ENCODE measurements around the gene ERC2. TPM values are rescaled to one million over a fixed set of nuclear protein-coding genes. Genes with fewer than 3 reads are reported as not detected.

ERC2 gene
- polyA plus RNA-seq, 3 donors: not detected

DNA sequence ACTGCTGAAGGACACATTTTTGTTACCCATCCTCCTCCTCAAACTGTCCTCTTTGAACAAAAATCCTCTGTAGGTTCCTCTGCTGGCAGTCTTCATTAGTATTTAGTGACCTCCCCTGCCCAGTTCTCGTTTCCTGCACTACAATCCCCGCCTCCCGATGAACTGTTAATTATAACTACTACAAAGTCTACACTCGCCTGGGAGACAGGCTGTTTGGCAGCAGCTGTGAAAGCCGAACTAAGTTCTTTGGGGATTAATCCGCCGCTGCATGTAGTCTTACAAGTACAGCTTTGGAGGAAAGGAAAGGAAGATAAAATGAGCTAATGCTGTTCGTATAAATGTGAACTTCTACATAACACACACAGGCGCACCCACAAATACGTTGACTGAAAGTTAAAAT is 821.2 kb downstream of the ERC2 start:
- WGBS (ENCODE audit: insufficient coverage): 83% methylated on average over 1 of the region's 10 CpGs
- Histone ChIP-seq H4K20me1 (ENCODE audit: insufficient read depth, low read length) (no peaks in the 10 kb centered on the region), H3K9ac (ENCODE audit: insufficient read depth, low read length, poor library complexity, severe bottlenecking) (no peak overlapping the region), H3K36me3 (replicated peaks in 1 of 2; ENCODE audit: control insufficient read depth in 1 of 2, insufficient read depth in 2 of 2, low read length in 2 of 2) (no peaks in the 10 kb centered on the region), H3K79me2 (ENCODE audit: insufficient read depth, low read length) (no peaks in the 10 kb centered on the region), H2AFZ (ENCODE audit: insufficient read depth, low read depth, low read length, poor library complexity, severe bottlenecking) (no peak overlapping the region), H3K4me3 (replicated peaks in 1 of 3; ENCODE audit: low read depth in 2 of 3, low read length in 3 of 3) (no peak overlapping the region), H3K27ac (ENCODE audit: low read depth in 1 of 2, low read length in 2 of 2) (no peak overlapping the region), H3K9me3 (replicated peaks in 1 of 2; ENCODE audit: control insufficient read depth in 1 of 2, insufficient read depth in 1 of 2, low read length in 2 of 2) (no peaks in the 10 kb centered on the region), H3K4me1 (ENCODE audit: control insufficient read depth in 1 of 2, insufficient read depth in 2 of 2, low read length in 2 of 2) (no peaks in the 10 kb centered on the region), H3K27me3 (ENCODE audit: control insufficient read depth in 2 of 2, insufficient read depth in 2 of 2, low read length in 2 of 2) (no peaks in the 10 kb centered on the region), H3K4me2 (replicated peaks; ENCODE audit: extremely low read depth, low read length, poor library complexity, severe bottlenecking) (no peak overlapping the region)
- peak overlapping the region in 1 of 7 donors; percentile 55 for H3K27ac Mint-ChIP-seq
- H3K36me3 Mint-ChIP-seq: no peaks in the 10 kb centered on the region
- intact Hi-C loops (cut with micrococcal nuclease): no loop called here
- H3K27me3 Mint-ChIP-seq (ENCODE audit: low read depth in 3 of 3): peaks cover 7 to 14% (median 12%) of the 10 kb centered on the region in 3 donors
- TF ChIP-seq, protein P1, sequence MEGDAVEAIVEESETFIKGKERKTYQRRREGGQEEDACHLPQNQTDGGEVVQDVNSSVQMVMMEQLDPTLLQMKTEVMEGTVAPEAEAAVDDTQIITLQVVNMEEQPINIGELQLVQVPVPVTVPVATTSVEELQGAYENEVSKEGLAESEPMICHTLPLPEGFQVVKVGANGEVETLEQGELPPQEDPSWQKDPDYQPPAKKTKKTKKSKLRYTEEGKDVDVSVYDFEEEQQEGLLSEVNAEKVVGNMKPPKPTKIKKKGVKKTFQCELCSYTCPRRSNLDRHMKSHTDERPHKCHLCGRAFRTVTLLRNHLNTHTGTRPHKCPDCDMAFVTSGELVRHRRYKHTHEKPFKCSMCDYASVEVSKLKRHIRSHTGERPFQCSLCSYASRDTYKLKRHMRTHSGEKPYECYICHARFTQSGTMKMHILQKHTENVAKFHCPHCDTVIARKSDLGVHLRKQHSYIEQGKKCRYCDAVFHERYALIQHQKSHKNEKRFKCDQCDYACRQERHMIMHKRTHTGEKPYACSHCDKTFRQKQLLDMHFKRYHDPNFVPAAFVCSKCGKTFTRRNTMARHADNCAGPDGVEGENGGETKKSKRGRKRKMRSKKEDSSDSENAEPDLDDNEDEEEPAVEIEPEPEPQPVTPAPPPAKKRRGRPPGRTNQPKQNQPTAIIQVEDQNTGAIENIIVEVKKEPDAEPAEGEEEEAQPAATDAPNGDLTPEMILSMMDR (IDR thresholded peaks at IDR 0.05): no peak
- H3K4me1 Mint-ChIP-seq: no peaks in the 10 kb centered on the region
- peaks cover 0 to 2% (median 0%) of the 10 kb centered on the region in 7 donors for H3K9me3 Mint-ChIP-seq
- H3K4me3 Mint-ChIP-seq: no peak overlapping the region
- DNase-seq: no peak

DNA sequence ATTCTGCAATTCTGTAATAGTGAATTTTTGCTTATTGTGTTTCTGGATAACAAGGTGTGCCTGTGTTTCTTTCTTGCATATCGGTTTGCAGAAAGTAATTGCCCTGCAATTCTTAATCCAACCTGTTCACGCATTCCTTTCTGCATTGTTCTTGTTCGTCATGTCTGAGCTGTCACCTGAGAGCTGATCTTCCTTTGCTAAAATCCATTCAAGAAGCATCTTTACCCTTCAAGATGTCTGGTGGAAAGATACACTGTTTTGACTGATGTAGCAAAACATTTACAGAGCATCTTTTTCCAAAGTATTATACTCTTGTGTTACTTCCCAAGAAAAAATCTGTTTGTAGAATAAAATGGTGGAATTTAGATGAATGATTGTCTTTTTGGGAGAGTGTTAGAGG is 822.1 kb downstream of the ERC2 start:
- Mint-ChIP-seq H3K36me3 (no peaks in the 10 kb centered on the region), H3K9me3 (peaks cover 0 to 2% (median 0%) of the 10 kb centered on the region in 7 donors), H3K27ac (no peak overlapping the region), H3K4me3 (no peak overlapping the region), H3K27me3 (ENCODE audit: low read depth in 3 of 3) (peaks cover 7 to 15% (median 12%) of the 10 kb centered on the region in 3 donors), H3K4me1 (no peaks in the 10 kb centered on the region)
- Histone ChIP-seq H3K4me2 (replicated peaks; ENCODE audit: extremely low read depth, low read length, poor library complexity, severe bottlenecking) (no peak overlapping the region), H3K9ac (ENCODE audit: insufficient read depth, low read length, poor library complexity, severe bottlenecking) (no peak overlapping the region), H4K20me1 (ENCODE audit: insufficient read depth, low read length) (no peaks in the 10 kb centered on the region), H2AFZ (ENCODE audit: insufficient read depth, low read depth, low read length, poor library complexity, severe bottlenecking) (no peak overlapping the region), H3K4me3 (replicated peaks in 1 of 3; ENCODE audit: low read depth in 2 of 3, low read length in 3 of 3) (no peak overlapping the region), H3K36me3 (replicated peaks in 1 of 2; ENCODE audit: control insufficient read depth in 1 of 2, insufficient read depth in 2 of 2, low read length in 2 of 2) (no peaks in the 10 kb centered on the region), H3K79me2 (ENCODE audit: insufficient read depth, low read length) (no peaks in the 10 kb centered on the region), H3K4me1 (ENCODE audit: control insufficient read depth in 1 of 2, insufficient read depth in 2 of 2, low read length in 2 of 2) (no peaks in the 10 kb centered on the region), H3K27ac (ENCODE audit: low read depth in 1 of 2, low read length in 2 of 2) (no peak overlapping the region), H3K27me3 (ENCODE audit: control insufficient read depth in 2 of 2, insufficient read depth in 2 of 2, low read length in 2 of 2) (no peaks in the 10 kb centered on the region), H3K9me3 (replicated peaks in 1 of 2; ENCODE audit: control insufficient read depth in 1 of 2, insufficient read depth in 1 of 2, low read length in 2 of 2) (no peaks in the 10 kb centered on the region)
- TF ChIP-seq, protein P1 (IDR thresholded peaks at IDR 0.05): no peak
- intact Hi-C loops (cut with micrococcal nuclease): no loop called here
- no peak for DNase-seq
- 100% methylated on average over 1 of the region's 3 CpGs for WGBS (ENCODE audit: insufficient coverage)

Measured in CD14-positive monocyte (primary cell).